B cell (primary cell): ENCODE data around the gene MFSD6.

ENCODE experiments used
- EZH2 ChIP-seq: IDR thresholded peaks from 2 replicates; pipeline ENCODE4 v1.6.1; 2012; ENCODE audit warnings: borderline replicate concordance, low read depth, mild to moderate bottlenecking, moderate library complexity, low read length; ENCODE audit not compliant: insufficient read depth, poor library complexity, severe bottlenecking
- TF ChIP-seq, protein P1 (sequence below): fragments of 200-600 bp; IDR thresholded peaks from one replicate; pipeline ENCODE4 v1.8.0; 2022; ENCODE audit warnings: antibody characterized with exemption, mild to moderate bottlenecking

DNA sequence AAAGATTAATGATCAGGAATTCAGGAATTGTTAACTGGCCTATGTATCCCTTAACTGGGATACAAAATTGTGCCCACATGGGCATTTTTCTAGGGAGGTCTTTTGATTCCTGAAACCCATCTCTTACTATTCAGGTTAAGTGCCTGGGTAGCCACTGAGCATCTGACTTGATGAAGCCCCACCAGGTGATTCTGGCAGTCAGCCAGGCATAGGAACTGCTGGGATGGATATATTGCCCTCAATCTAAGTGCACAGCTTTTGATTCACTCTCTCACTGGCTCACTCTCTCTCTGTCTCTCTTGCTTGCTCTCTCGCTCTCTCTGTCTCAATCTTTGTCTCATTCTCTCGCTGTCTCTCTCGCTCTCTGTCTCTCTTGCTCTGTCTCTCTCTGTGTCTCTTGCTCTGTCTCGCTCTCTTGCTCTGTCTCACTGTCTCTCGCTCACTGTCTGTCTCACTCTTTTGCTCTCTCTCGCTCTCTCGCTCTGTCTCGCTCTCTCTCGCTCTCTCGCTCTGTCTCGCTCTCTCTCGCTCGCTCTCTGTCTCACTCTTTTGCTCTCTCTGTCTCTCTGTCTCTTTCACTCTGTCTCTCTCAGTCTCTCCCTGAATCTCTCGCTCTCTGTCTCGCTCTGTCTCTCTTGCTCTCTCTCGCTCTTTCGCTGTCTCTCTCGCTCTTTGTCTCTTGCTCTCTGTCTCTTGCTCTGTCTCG, 42.5 kb upstream of the MFSD6 start:
- TF ChIP-seq, protein P1, sequence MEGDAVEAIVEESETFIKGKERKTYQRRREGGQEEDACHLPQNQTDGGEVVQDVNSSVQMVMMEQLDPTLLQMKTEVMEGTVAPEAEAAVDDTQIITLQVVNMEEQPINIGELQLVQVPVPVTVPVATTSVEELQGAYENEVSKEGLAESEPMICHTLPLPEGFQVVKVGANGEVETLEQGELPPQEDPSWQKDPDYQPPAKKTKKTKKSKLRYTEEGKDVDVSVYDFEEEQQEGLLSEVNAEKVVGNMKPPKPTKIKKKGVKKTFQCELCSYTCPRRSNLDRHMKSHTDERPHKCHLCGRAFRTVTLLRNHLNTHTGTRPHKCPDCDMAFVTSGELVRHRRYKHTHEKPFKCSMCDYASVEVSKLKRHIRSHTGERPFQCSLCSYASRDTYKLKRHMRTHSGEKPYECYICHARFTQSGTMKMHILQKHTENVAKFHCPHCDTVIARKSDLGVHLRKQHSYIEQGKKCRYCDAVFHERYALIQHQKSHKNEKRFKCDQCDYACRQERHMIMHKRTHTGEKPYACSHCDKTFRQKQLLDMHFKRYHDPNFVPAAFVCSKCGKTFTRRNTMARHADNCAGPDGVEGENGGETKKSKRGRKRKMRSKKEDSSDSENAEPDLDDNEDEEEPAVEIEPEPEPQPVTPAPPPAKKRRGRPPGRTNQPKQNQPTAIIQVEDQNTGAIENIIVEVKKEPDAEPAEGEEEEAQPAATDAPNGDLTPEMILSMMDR, result no peak
- TF ChIP-seq EZH2, result no peak
